GM10248 (cell line): Measurements from ENCODE around the gene LAMB2.
A peak's percentile ranks its signal among the peaks of the same experiment; 100 is the strongest.

Experiments used
- CTCF ChIA-PET: fragments of 300-600 bp; sonication (Branson Sonifier 250); formaldehyde crosslinking; extraction: SDS; loops from one replicate; lab custom pipeline; 2021; ENCODE audit warnings: antibody characterized with exemption; lab: Yijun Ruan, JAX
- POLR2A ChIA-PET: fragments of 350-650 bp; sonication (Branson Sonifier 250); formaldehyde crosslinking; extraction: SDS; loops from one replicate; lab custom pipeline; 2020; ENCODE audit warnings: antibody characterized with exemption; lab: Yijun Ruan, JAX
- DNase-seq: peaks from one replicate; pipeline ENCODE4 v3.0.0; 2012; ENCODE audit errors: extremely low spot score
- TF ChIP-seq, protein P1 (sequence below): IDR thresholded peaks from 2 replicates; pipeline ENCODE4 v1.5.1; 2012; ENCODE audit warnings: mild to moderate bottlenecking, low read depth; ENCODE audit errors: extremely low read depth, missing control alignments, control extremely low read depth

Gene LAMB2

DNA sequence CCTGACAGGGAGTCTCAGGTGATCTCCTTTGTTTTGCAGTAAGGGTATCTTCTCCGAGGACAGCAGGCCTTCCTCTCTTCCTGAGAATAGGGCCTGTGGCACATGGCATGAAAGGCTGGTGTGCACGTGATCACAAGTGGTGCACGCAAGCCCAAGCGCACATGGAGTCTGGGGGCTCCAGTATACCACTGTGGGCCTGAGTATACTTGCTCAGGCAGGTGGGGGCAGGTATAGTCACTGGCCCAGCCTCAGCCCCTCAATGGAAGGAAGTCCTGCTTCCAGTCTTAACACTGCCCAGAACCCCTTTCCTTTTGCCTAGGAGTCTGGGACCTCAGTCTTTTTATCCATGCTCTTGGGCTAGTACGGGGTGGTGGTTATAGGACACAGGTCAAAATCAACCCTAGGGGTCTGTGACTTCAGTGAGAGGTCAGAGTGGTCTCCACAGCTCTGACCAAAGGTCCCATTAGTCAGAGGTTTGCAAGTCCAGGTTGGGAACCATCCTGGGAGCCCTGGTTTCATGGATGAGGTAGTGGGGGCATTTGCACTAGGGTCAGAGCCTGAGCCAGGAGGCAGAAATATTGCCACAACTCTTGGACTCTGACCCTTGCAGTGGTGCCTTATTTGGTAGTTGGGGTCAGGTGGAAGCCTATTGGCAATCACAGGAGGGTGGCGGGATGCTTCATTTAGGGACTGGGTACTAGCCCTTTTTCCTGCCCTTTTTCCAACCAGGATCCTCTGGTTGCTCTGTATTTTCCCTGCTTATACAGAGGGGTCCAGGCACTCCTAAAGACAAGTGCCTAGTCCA is 34.1 kb upstream of the LAMB2 start:
- no peak for DNase-seq
- ChIA-PET POLR2A (no interaction called here), CTCF (interaction anchor here (6.1 kb wide), 1 partner anchor 281 kb away, joined by 56 read pairs; no protein-coding TSS in a partner anchor)
- TF ChIP-seq, protein P1, sequence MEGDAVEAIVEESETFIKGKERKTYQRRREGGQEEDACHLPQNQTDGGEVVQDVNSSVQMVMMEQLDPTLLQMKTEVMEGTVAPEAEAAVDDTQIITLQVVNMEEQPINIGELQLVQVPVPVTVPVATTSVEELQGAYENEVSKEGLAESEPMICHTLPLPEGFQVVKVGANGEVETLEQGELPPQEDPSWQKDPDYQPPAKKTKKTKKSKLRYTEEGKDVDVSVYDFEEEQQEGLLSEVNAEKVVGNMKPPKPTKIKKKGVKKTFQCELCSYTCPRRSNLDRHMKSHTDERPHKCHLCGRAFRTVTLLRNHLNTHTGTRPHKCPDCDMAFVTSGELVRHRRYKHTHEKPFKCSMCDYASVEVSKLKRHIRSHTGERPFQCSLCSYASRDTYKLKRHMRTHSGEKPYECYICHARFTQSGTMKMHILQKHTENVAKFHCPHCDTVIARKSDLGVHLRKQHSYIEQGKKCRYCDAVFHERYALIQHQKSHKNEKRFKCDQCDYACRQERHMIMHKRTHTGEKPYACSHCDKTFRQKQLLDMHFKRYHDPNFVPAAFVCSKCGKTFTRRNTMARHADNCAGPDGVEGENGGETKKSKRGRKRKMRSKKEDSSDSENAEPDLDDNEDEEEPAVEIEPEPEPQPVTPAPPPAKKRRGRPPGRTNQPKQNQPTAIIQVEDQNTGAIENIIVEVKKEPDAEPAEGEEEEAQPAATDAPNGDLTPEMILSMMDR = no peak

GRCh38 chr3:49165771-49166751 is 33.2 kb upstream of the LAMB2 start, which contains the start of gene CCDC71:
TSS of gene CCDC71 (minus strand) at chr3:49166331. CDS start at chr3:49164208, 2,123 bp downstream.
- POLR2A ChIA-PET = interaction anchor here (0.7 kb wide), 1 partner anchor 42 kb away, joined by 3 read pairs; no protein-coding TSS in a partner anchor
- CTCF ChIA-PET = interaction anchor here (0.6 to 6.1 kb wide), 5 partner anchors 12 to 283 kb away, joined by 3 to 56 read pairs (median 6); no protein-coding TSS in a partner anchor
- TF ChIP-seq, protein P1 = no peak
- DNase-seq = peak; percentile 94

DNA sequence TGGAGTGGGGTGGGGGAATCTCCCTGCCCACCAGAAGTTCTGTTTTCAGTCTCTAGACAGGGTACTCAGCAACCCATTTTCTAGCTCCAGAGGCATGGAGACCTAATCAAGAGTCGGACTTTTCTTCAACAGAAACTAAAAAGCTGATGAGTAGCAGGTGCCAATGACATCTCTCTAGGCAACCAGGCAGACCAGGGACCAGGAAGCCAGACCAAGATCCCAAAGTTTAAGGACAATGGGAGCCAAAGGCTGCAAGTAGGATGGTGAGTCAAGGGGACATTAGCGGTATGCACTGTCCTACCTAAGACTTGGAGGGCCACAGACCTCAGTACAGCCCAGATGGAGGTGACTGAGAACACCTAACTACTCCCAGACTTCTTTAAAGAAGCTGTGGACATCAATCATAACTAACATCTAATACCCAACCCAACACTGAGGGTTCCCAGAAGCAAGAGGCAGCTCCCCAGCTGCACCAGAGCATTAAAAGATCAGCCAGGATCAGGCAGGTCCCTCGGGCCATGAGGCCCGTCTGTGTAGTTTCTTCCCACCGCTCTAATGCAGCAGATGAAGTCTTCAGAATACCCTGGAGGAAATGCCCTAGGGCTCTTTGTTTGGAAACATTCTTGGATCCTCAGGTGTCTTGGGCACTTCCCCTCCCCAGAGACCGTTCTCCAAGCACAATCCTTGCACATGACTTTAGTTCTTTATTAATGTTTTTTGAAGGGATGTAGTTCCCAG is 32.3 kb upstream of the LAMB2 start:
- CTCF ChIA-PET = interaction anchor here (0.6 to 2.2 kb wide), 6 partner anchors 11 to 284 kb away, joined by 3 to 6 read pairs (median 4); no protein-coding TSS in a partner anchor
- POLR2A ChIA-PET = interaction anchor here (0.7 kb wide), 1 partner anchor 41 kb away, joined by 3 read pairs; no protein-coding TSS in a partner anchor
- TF ChIP-seq, protein P1 = no peak
- DNase-seq = no peak

DNA sequence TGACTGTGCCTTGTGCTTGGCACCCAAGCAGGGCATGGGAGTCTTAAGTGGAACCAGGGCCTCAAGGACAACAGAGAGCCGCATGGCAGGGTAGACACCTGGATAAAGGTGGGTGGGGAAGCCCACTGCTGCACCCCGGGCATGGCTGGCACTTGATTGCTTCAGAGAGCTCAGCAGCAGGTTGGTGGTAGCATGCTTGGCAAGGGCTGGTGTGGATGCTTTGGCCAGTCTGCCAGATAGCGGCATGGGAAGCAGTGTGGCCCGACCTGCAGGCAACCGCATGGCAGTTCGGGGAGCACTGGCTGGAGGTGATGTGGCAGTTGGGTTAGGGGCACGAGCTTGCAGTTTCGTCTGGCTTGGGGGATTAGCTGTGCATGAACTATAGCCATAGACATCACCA is 30.8 kb upstream of the LAMB2 start:
- CTCF ChIA-PET = interaction anchor here (0.8 to 2.2 kb wide), 3 partner anchors 10 to 174 kb away, joined by 3 to 5 read pairs (median 3); no protein-coding TSS in a partner anchor
- POLR2A ChIA-PET = interaction anchor here (1.1 kb wide), 1 partner anchor 177 kb away, joined by 3 read pairs; the partner anchor contains the start of gene USP4
- TF ChIP-seq, protein P1 = no peak
- DNase-seq = no peak

GRCh38 chr3:49162751-49163419 is 30.0 kb upstream of the LAMB2 start:
- ChIA-PET POLR2A (interaction anchor here (1.1 kb wide), 1 partner anchor 177 kb away, joined by 3 read pairs; the partner anchor contains the start of gene USP4), CTCF (interaction anchor here (0.8 to 2.7 kb wide), 5 partner anchors 8 to 175 kb away, joined by 3 to 16 read pairs (median 3); partner anchors contain the start of gene KLHDC8B)
- TF ChIP-seq, protein P1 = no peak
- no peak for DNase-seq
